Lower leg skin (tissue), 4 donors: ENCODE results near the gene ENDOG. TPM values are rescaled to one million over a fixed set of nuclear protein-coding genes. Genes with fewer than 3 reads are reported as not detected.

Source experiments
- DNase-seq, 2 donors: peaks; one replicate each; pipeline ENCODE4 v3.0.0-alpha.2; 2019; ENCODE audit warnings: low spot score in 2 of 2
- H3K4me3 ChIP-seq: fragments of 200-600 bp; sonication (generic); 2 replicates; pipeline ENCODE4 v1.5.1; 2017; ENCODE audit warnings: mild to moderate bottlenecking, low read depth; ENCODE audit not compliant: poor library complexity, severe bottlenecking
- CTCF ChIP-seq, 3 donors: fragments of 450-650 bp; IDR thresholded peaks; one replicate each; pipeline ENCODE4 v1.5.1; 2016; ENCODE audit warnings: antibody characterized with exemption in 3 of 3, mild to moderate bottlenecking in 3 of 3, moderate library complexity in 2 of 3
- POLR2A ChIP-seq, 2 donors: fragments of 450-650 bp; IDR thresholded peaks; one replicate each; pipeline ENCODE4 v1.6.1; 2016 to 2017; ENCODE audit warnings: antibody characterized with exemption in 2 of 2, mild to moderate bottlenecking in 1 of 2, moderate library complexity in 1 of 2
- WGBS, 2 donors: methylation state at CpG; one replicate each; pipeline ENCODE4 v1.1.5; 2018; 5-methylcytosine and 5-hydroxymethylcytosine counted together
- intact Hi-C: fragments of 100-400 bp; cut with DNase I; formaldehyde crosslinking; loops from one replicate; pipeline ENCODE4 v1.15.0; 2023; ENCODE audit warnings: low total_unique reads
- total RNA-seq, 4 donors: library from RNA; depleted of rRNA; stranded (reverse); fragments of >200 nt; gene quantifications; one replicate each; pipeline ENCODE4 v1.1.0, GENCODE V29; 2016

ENDOG gene
- total RNA-seq = 10 to 100 TPM; 12.5 to 34.7 (median 25.5) TPM

- peak within 1 kb of the TSS; percentile 37 for H3K4me3 ChIP-seq
- intact Hi-C loops = no loop called here
- DNase-seq = peak; percentile 96 to 99
- WGBS, 2 donors = 0 to 1% methylated on average over 23 to 33 of the region's 70 CpGs
- TF ChIP-seq CTCF (IDR thresholded peaks at IDR 0.05) (peak in 1 of 3 donors; percentile 97), POLR2A (IDR thresholded peaks at IDR 0.05) (no peak)
These were observed at the start of gene ENDOG for GRCh38 chr9:128818099-128818838. Gene ENDOG (plus strand): TSS chr9:128818500. CDS start chr9:128818685, 185 bp downstream.

GRCh38 chr9:128768606-128769005 lies 49.7 kb upstream of the ENDOG start:
- no peak for DNase-seq
- no peak for TF ChIP-seq POLR2A (IDR thresholded peaks at IDR 0.05)
- no peak for TF ChIP-seq CTCF (IDR thresholded peaks at IDR 0.05)
- WGBS, 2 donors = 82 to 86% methylated on average over 5 to 6 of the region's 6 CpGs
- intact Hi-C loops = no loop called here
- no peak overlapping the region for H3K4me3 ChIP-seq

- WGBS, 2 donors = 73 to 76% methylated on average over 11 of the region's 11 CpGs
- no peak for DNase-seq
- intact Hi-C loops = no loop called here
- TF ChIP-seq POLR2A (IDR thresholded peaks at IDR 0.05) (no peak), CTCF (IDR thresholded peaks at IDR 0.05) (no peak)
- H3K4me3 ChIP-seq = no peak overlapping the region
These were observed 47.8 kb upstream of the ENDOG start for GRCh38 chr9:128770286-128771030.

DNA sequence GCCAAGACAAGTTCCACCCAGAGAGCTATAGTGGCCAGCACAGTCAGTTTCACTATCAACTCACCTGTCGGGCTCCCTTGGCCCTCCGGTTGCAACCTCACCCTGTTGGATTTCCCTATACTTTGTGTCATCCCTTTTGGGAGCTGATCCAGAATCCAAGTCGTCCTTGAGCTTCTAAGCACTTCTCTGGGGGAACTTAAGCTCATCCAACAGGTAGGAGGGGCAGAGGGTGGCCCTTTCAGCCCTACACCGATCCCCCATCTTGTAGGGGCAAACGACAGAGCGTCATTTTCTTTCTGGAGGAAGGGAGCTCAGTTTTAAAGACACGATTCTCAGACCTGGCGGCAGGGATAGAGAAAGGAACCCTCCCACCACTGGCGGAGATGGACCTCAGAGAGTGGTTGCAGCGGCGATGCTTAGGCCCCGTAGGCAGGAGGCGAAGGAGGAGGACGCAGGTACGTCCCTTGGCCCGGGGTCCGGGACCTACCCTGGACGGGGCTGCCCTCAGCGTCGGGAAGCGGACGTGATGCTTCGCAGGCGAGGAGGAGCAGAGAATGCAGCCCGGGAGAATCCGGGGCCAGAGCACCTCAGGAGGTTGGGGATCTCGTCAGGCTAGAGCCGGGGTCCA lies 47.1 kb upstream of the ENDOG start:
- intact Hi-C loops = no loop called here
- no peak for DNase-seq
- H3K4me3 ChIP-seq = peak overlapping the region; percentile 95
- 1 to 2% methylated on average over 28 of the region's 28 CpGs for WGBS, 2 donors
- TF ChIP-seq POLR2A (IDR thresholded peaks at IDR 0.05) (no peak), CTCF (IDR thresholded peaks at IDR 0.05) (no peak)

- intact Hi-C loops = no loop called here
- peak; percentile 88 to 98 for DNase-seq
- WGBS, 2 donors = 2 to 3% methylated on average over 30 to 52 of the region's 72 CpGs
- TF ChIP-seq POLR2A (IDR thresholded peaks at IDR 0.05) (no peak), CTCF (IDR thresholded peaks at IDR 0.05) (no peak)
- H3K4me3 ChIP-seq = peak within 1 kb of the TSS; percentile 95
These were observed 46.4 kb upstream of the ENDOG start, which contains the start of gene ZER1 for GRCh38 chr9:128771745-128772519. Gene ZER1 (minus strand): TSS chr9:128771927. CDS start chr9:128755565, 16,362 bp downstream.
